Fibroblast of lung (primary cell): ENCODE results near the gene POLE3.

Source experiments
- CTCF ChIP-seq, 2 donors: IDR thresholded peaks in 1 of 2; conservative IDR thresholded peaks in 1 of 2; 1 replicate in 1 of 2; 2 replicates in 1 of 2; pipeline ENCODE4 v1.5.1; 2011 to 2012; ENCODE audit warnings: low read length in 2 of 2, control low read depth in 1 of 2, inconsistent platforms in 1 of 2, low read depth in 1 of 2, mild to moderate bottlenecking in 1 of 2
- EZH2 ChIP-seq: IDR thresholded peaks from 2 replicates; pipeline ENCODE4 v1.5.1; 2012; ENCODE audit warnings: low read length, control low read depth, mild to moderate bottlenecking; ENCODE audit errors: missing control alignments

- TF ChIP-seq CTCF (conservative IDR thresholded peaks at IDR 0.05 in 1 of 2, IDR thresholded peaks at IDR 0.05 in 1 of 2; ENCODE audit: low read depth in 1 of 2, low read length in 2 of 2) (no peak), EZH2 (no peak)
Observed at GRCh38 chr9:113387560-113388230, 22.8 kb downstream of the POLE3 start.
